HEK293T (cell line): Measurements from ENCODE around the gene UNC13D.

Source experiments
- ARNT ChIP-seq: fragments of 450-650 bp; IDR thresholded peaks from 2 replicates; pipeline ENCODE4 v1.6.1; 2017; ENCODE audit warnings: mild to moderate bottlenecking
- ELF4 ChIP-seq: fragments of 450-650 bp; IDR thresholded peaks from 2 replicates; pipeline ENCODE4 v1.6.1; 2017; ENCODE audit warnings: antibody characterized with exemption
- FOXA1 ChIP-seq: fragments of 450-650 bp; IDR thresholded peaks from 2 replicates; pipeline ENCODE4 v1.6.1; 2016; ENCODE audit warnings: mild to moderate bottlenecking
- FOXK2 ChIP-seq: fragments of 450-650 bp; IDR thresholded peaks from 2 replicates; pipeline ENCODE4 v1.6.1; 2016; ENCODE audit warnings: mild to moderate bottlenecking
- FOXM1 ChIP-seq: fragments of 450-650 bp; IDR thresholded peaks from 2 replicates; pipeline ENCODE4 v1.6.1; 2017; ENCODE audit warnings: mild to moderate bottlenecking, borderline replicate concordance
- SP1 ChIP-seq: fragments of 450-650 bp; IDR thresholded peaks from 2 replicates; pipeline ENCODE4 v1.6.1; 2017

GRCh38 chr17:75820094-75821080, 23.8 kb downstream of the UNC13D start:
- TF ChIP-seq FOXM1 (no peak), ELF4 (no peak), FOXK2 (no peak), ARNT (no peak), FOXA1 (no peak), SP1 (no peak)
